Neutrophil (primary cell): ENCODE results near the gene ZNF410.

Source experiments
- H3K27ac ChIP-seq: fragments of 200-600 bp; sonication (generic); 2 replicates; pipeline ENCODE4 v1.5.1; 2016; ENCODE audit warnings: mild to moderate bottlenecking, moderate library complexity
- H3K27me3 ChIP-seq: fragments of 200-600 bp; sonication (generic); 2 replicates; pipeline ENCODE4 v1.6.0; 2016; ENCODE audit warnings: mild to moderate bottlenecking
- H3K36me3 ChIP-seq: fragments of 200-600 bp; sonication (generic); 2 replicates; pipeline ENCODE4 v1.5.1; 2017
- H3K4me1 ChIP-seq, 2 experiments: fragments of 200-600 bp in 1 of 2; sonication (generic) in 1 of 2; 1 replicate in 1 of 2; 2 replicates in 1 of 2; pipeline versions ENCODE4 v1.5.1 to v1.6.1; 2013 to 2016; ENCODE audit warnings: low read depth in 1 of 2, low read length in 1 of 2, mild to moderate bottlenecking in 1 of 2, moderate library complexity in 1 of 2; ENCODE audit not compliant: control insufficient read depth in 1 of 2, insufficient read depth in 1 of 2
- H3K4me3 ChIP-seq, 2 experiments: fragments of 200-600 bp in 1 of 2; sonication (generic) in 1 of 2; 1 replicate in 1 of 2; 2 replicates in 1 of 2; pipeline ENCODE4 v1.5.1; 2013 to 2016; ENCODE audit warnings: low read depth in 1 of 2, low read length in 1 of 2, mild to moderate bottlenecking in 1 of 2, moderate library complexity in 1 of 2
- H3K9me3 ChIP-seq: fragments of 200-600 bp; sonication (generic); 2 replicates; pipeline ENCODE4 v1.5.1; 2016
- CTCF ChIP-seq: fragments of 200-600 bp; sonication (generic); IDR thresholded peaks from 2 replicates; pipeline ENCODE4 v1.5.1; 2016; ENCODE audit warnings: antibody characterized with exemption

ZNF410 gene

GRCh38 chr14:73958591-73958990 lies 71.9 kb downstream of the ZNF410 start:
- no peak overlapping the region for H3K27ac ChIP-seq
- H3K9me3 ChIP-seq, result no peaks in the 10 kb centered on the region
- no peak for TF ChIP-seq CTCF
- peaks cover 75% of the 10 kb centered on the region for H3K36me3 ChIP-seq
- no peak overlapping the region for H3K4me3 ChIP-seq
- no peaks in the 10 kb centered on the region for H3K27me3 ChIP-seq
- H3K4me1 ChIP-seq, result no peaks in the 10 kb centered on the region

GRCh38 chr14:73961192-73961591 lies 74.5 kb downstream of the ZNF410 start:
- TF ChIP-seq CTCF, result no peak
- Histone ChIP-seq H3K27me3 (no peaks in the 10 kb centered on the region), H3K9me3 (no peaks in the 10 kb centered on the region), H3K4me3 (no peak overlapping the region), H3K36me3 (peaks cover 68% of the 10 kb centered on the region), H3K27ac (no peak overlapping the region), H3K4me1 (no peaks in the 10 kb centered on the region)

GRCh38 chr14:73965216-73965615 lies 78.6 kb downstream of the ZNF410 start:
- TF ChIP-seq CTCF, result no peak
- no peak overlapping the region for H3K27ac ChIP-seq
- no peaks in the 10 kb centered on the region for H3K27me3 ChIP-seq
- no peaks in the 10 kb centered on the region for H3K4me1 ChIP-seq
- H3K36me3 ChIP-seq, result peaks cover 57% of the 10 kb centered on the region
- H3K9me3 ChIP-seq, result no peaks in the 10 kb centered on the region
- no peak overlapping the region for H3K4me3 ChIP-seq

GRCh38 chr14:73968885-73969284 lies 82.2 kb downstream of the ZNF410 start:
- TF ChIP-seq CTCF, result no peak
- H3K4me3 ChIP-seq, result no peak overlapping the region
- H3K27me3 ChIP-seq, result no peaks in the 10 kb centered on the region
- no peak overlapping the region for H3K27ac ChIP-seq
- no peaks in the 10 kb centered on the region for H3K9me3 ChIP-seq
- peaks cover 35% of the 10 kb centered on the region for H3K36me3 ChIP-seq
- no peaks in the 10 kb centered on the region for H3K4me1 ChIP-seq

GRCh38 chr14:73973497-73973896 lies 86.8 kb downstream of the ZNF410 start:
- Histone ChIP-seq H3K27me3 (no peaks in the 10 kb centered on the region), H3K4me1 (no peaks in the 10 kb centered on the region), H3K4me3 (no peak overlapping the region), H3K9me3 (no peaks in the 10 kb centered on the region), H3K27ac (no peak overlapping the region), H3K36me3 (peaks cover 20% of the 10 kb centered on the region)
- no peak for TF ChIP-seq CTCF

GRCh38 chr14:73976125-73976524 lies 89.5 kb downstream of the ZNF410 start:
- H3K4me1 ChIP-seq, result no peaks in the 10 kb centered on the region
- no peak overlapping the region for H3K4me3 ChIP-seq
- no peaks in the 10 kb centered on the region for H3K27me3 ChIP-seq
- H3K27ac ChIP-seq, result no peak overlapping the region
- no peaks in the 10 kb centered on the region for H3K9me3 ChIP-seq
- TF ChIP-seq CTCF, result no peak
- peaks cover 13% of the 10 kb centered on the region for H3K36me3 ChIP-seq
